Smooth muscle cell (in vitro differentiated cells): ENCODE data around the gene VSTM2L. TPM values are rescaled to one million over a fixed set of nuclear protein-coding genes. Genes with fewer than 3 reads are reported as not detected.

Source experiments
- DNase-seq: peaks from one replicate; lab custom pipeline; 2025; ENCODE audit not compliant: unreplicated experiment; lab: John Stamatoyannopoulos, UW
- H2AFZ ChIP-seq: fragments of 200-600 bp; sonication (generic); 2 replicates; pipeline ENCODE4 v1.6.0; 2016; ENCODE audit warnings: antibody characterized with exemption, low read depth, mild to moderate bottlenecking
- H3F3A ChIP-seq: fragments of 200-600 bp; sonication (generic); 2 replicates; pipeline ENCODE4 v1.6.0; 2017; ENCODE audit warnings: antibody characterized with exemption, low read depth
- H3K27ac ChIP-seq: fragments of 200-600 bp; sonication (generic); 2 replicates; pipeline ENCODE4 v1.5.1; 2016; ENCODE audit warnings: low read depth, mild to moderate bottlenecking
- H3K27me3 ChIP-seq: fragments of 200-600 bp; sonication (generic); 2 replicates; pipeline ENCODE4 v1.6.1; 2016; ENCODE audit warnings: low read depth, mild to moderate bottlenecking
- H3K36me3 ChIP-seq: fragments of 200-600 bp; sonication (generic); 2 replicates; pipeline ENCODE4 v1.5.1; 2016; ENCODE audit warnings: low read depth
- H3K4me1 ChIP-seq: fragments of 200-600 bp; sonication (generic); 2 replicates; pipeline ENCODE4 v1.5.1; 2016; ENCODE audit warnings: low read depth
- H3K4me2 ChIP-seq: fragments of 200-600 bp; sonication (generic); 2 replicates; pipeline ENCODE4 v1.6.0; 2016; ENCODE audit warnings: mild to moderate bottlenecking
- H3K4me3 ChIP-seq: fragments of 200-600 bp; sonication (generic); 2 replicates; pipeline ENCODE4 v1.5.1; 2016; ENCODE audit warnings: mild to moderate bottlenecking
- H3K79me2 ChIP-seq: fragments of 200-600 bp; sonication (generic); 2 replicates; pipeline ENCODE4 v1.6.0; 2016; ENCODE audit warnings: low read depth, mild to moderate bottlenecking
- H3K9ac ChIP-seq: fragments of 200-600 bp; sonication (generic); 2 replicates; pipeline ENCODE4 v1.6.0; 2016; ENCODE audit warnings: low read depth
- H3K9me3 ChIP-seq: fragments of 200-600 bp; sonication (generic); replicated peaks from 2 replicates; pipeline ENCODE4 v1.5.1; 2016; ENCODE audit warnings: low read depth
- H4K20me1 ChIP-seq: fragments of 200-600 bp; sonication (generic); 2 replicates; pipeline ENCODE4 v1.6.0; 2016; ENCODE audit warnings: low read depth
- CTCF ChIP-seq: fragments of 200-600 bp; sonication (generic); IDR thresholded peaks from 2 replicates; pipeline ENCODE4 v1.5.1; 2017; ENCODE audit warnings: borderline replicate concordance, mild to moderate bottlenecking, antibody characterized with exemption; ENCODE audit not compliant: insufficient read depth, poor library complexity, severe bottlenecking
- WGBS: methylation state at CpG from one replicate; pipeline ENCODE4 v1.1.7; 2016; ENCODE audit warnings: low lambda C conversion rate; 5-methylcytosine and 5-hydroxymethylcytosine counted together
- polyA plus RNA-seq: library from polyadenylated mRNA; unstranded; fragments of >200 nt; fragmentation: Nextera tagmentation; extraction: Ambion mirVana; gene quantifications from 2 replicates; pipeline ENCODE4 v1.2.1, GENCODE V29; 2016
- total RNA-seq: library from RNA; depleted of rRNA; stranded (reverse); fragments of >200 nt; gene quantifications from 2 replicates; pipeline ENCODE4 v1.2.3, GENCODE V29; 2014

Gene VSTM2L
- total and polyA plus RNA-seq, 2 experiments from 2014 or later, result 0.56 to 1.9 TPM

- peaks cover 11% of the 10 kb centered on the region for H3K27me3 ChIP-seq
Observed at GRCh38 chr20:37919389-37920040, 16.6 kb downstream of the VSTM2L start.

DNA sequence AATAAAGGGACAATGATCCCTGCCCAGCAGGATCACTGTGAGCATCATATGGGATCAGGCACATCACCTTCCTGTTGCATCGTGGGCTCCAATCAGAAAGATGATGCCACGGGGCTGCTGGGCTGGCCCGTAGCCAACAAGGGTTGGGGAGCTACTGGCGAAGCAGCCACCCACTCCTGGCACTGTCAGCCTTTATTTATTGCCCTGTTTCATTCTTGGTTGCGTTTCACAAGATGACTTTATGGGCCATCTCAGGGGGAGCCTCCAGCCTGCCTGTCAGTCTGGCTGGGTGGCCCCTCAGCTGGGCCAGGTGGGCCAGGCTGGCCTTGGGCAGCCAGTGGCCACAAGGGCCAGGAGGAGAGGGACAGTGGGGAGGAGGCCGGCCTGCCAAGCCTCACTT is 17.3 kb downstream of the VSTM2L start:
- Histone ChIP-seq H3K79me2 (no peaks in the 10 kb centered on the region), H3K36me3 (no peaks in the 10 kb centered on the region), H3K27me3 (peaks cover 8% of the 10 kb centered on the region), H3K4me2 (no peak overlapping the region), H3K4me1 (peaks cover 27% of the 10 kb centered on the region), H4K20me1 (no peaks in the 10 kb centered on the region), H3K9ac (no peak overlapping the region), H2AFZ (no peak overlapping the region), H3K4me3 (no peak overlapping the region), H3K9me3 (no peaks in the 10 kb centered on the region), H3F3A (no peaks in the 10 kb centered on the region), H3K27ac (no peak overlapping the region)
- DNase-seq, result no peak
- WGBS, result 82% methylated on average over 6 of the region's 6 CpGs
- no peak for TF ChIP-seq CTCF

More at GRCh38 chr20:37919389-37920040, 16.6 kb downstream of the VSTM2L start:
- no peak overlapping the region for H3K4me2 ChIP-seq
- H3K27ac ChIP-seq, result no peak overlapping the region
- no peaks in the 10 kb centered on the region for H4K20me1 ChIP-seq
- DNase-seq, result no peak
- no peak overlapping the region for H2AFZ ChIP-seq
- no peak for TF ChIP-seq CTCF
- 51% methylated on average over 5 of the region's 5 CpGs for whole genome bisulfite sequencing
- no peaks in the 10 kb centered on the region for H3F3A ChIP-seq
- no peaks in the 10 kb centered on the region for H3K79me2 ChIP-seq
- no peaks in the 10 kb centered on the region for H3K9me3 ChIP-seq
- H3K36me3 ChIP-seq, result no peaks in the 10 kb centered on the region
- H3K4me1 ChIP-seq, result peaks cover 28% of the 10 kb centered on the region
- no peak overlapping the region for H3K4me3 ChIP-seq
- H3K9ac ChIP-seq, result no peak overlapping the region

DNA sequence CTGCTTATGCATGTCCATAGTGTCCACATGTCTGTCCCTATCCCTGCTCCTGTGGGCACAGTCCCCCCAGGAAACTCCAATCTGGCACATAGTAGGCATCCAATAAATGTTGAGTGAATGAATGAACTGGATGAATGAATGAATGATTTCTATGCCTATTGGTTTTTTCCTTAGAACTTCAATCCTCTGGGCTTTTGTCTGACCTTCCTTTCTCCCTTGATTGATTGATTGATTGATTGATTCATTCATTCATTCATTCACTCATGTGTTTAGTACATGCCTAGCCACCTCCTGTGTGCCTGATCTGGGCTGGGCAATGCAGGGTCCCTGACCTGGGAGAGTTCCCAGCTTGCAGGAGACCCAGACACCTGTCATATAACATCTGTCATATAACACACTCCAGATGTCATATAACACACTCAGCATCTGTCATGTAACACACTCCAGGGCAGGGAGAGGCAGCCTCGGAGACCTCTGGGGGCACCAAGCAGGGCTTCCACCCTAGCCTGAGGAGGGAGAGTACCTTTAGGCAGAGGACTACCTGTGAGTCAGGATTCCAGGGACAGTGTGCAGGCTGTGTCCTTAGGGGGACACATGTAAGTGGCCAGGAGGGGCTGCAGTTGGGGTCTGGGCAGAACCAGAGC is 17.9 kb downstream of the VSTM2L start:
- H3K27me3 ChIP-seq, result peaks cover 3% of the 10 kb centered on the region
- H3K79me2 ChIP-seq, result no peaks in the 10 kb centered on the region
- no peaks in the 10 kb centered on the region for H4K20me1 ChIP-seq
- H3K9me3 ChIP-seq, result no peaks in the 10 kb centered on the region
- no peak for DNase-seq
- 58% methylated on average over 1 of the region's 1 CpG for WGBS
- no peak overlapping the region for H3K4me3 ChIP-seq
- H3K36me3 ChIP-seq, result no peaks in the 10 kb centered on the region
- TF ChIP-seq CTCF, result no peak
- H3K27ac ChIP-seq, result no peak overlapping the region
- H3K4me2 ChIP-seq, result no peak overlapping the region
- H3K9ac ChIP-seq, result no peak overlapping the region
- H3F3A ChIP-seq, result no peaks in the 10 kb centered on the region
- H3K4me1 ChIP-seq, result peaks cover 23% of the 10 kb centered on the region
- no peak overlapping the region for H2AFZ ChIP-seq

GRCh38 chr20:37921341-37921929 is 18.5 kb downstream of the VSTM2L start:
- Histone ChIP-seq H3K4me2 (no peak overlapping the region), H3K27ac (no peak overlapping the region), H3K9me3 (no peaks in the 10 kb centered on the region), H3K4me3 (no peak overlapping the region), H3K9ac (no peak overlapping the region), H3F3A (no peaks in the 10 kb centered on the region), H4K20me1 (no peaks in the 10 kb centered on the region), H3K4me1 (peaks cover 19% of the 10 kb centered on the region), H3K79me2 (no peaks in the 10 kb centered on the region), H3K36me3 (no peaks in the 10 kb centered on the region), H3K27me3 (no peaks in the 10 kb centered on the region), H2AFZ (no peak overlapping the region)
- no peak for TF ChIP-seq CTCF
- no peak for DNase-seq
- WGBS, result 82% methylated on average over 6 of the region's 6 CpGs
